NB4 (cell line): ENCODE measurements around the gene TET2.

ENCODE experiments used
- DNase-seq: peaks from one replicate; pipeline ENCODE4 v3.0.0; 2010; ENCODE audit warnings: low read depth
- H3K4me3 ChIP-seq: one replicate; pipeline ENCODE4 v1.5.1; 2011; ENCODE audit warnings: mild to moderate bottlenecking, low read depth, low read length, moderate library complexity
- CTCF ChIP-seq: IDR thresholded peaks from one replicate; pipeline ENCODE4 v1.5.1; 2012; ENCODE audit warnings: low read depth, low read length
- MAX ChIP-seq: IDR thresholded peaks from 2 replicates; pipeline ENCODE4 v1.6.1; 2011; ENCODE audit warnings: low read depth, low read length
- MYC ChIP-seq: IDR thresholded peaks from 2 replicates; pipeline ENCODE4 v1.6.1; 2011; ENCODE audit warnings: low read depth, low read length
- POLR2A ChIP-seq: IDR thresholded peaks from 2 replicates; pipeline ENCODE4 v1.6.1; 2011; ENCODE audit warnings: mild to moderate bottlenecking; ENCODE audit not compliant: insufficient read length; ENCODE audit errors: extremely low read depth

The TET2 gene

GRCh38 chr4:105327956-105328355, 181.3 kb downstream of the TET2 start:
- no peak for DNase-seq
- TF ChIP-seq POLR2A (no peak), MYC (no peak), CTCF (no peak), MAX (no peak)
- H3K4me3 ChIP-seq, result no peak overlapping the region

DNA sequence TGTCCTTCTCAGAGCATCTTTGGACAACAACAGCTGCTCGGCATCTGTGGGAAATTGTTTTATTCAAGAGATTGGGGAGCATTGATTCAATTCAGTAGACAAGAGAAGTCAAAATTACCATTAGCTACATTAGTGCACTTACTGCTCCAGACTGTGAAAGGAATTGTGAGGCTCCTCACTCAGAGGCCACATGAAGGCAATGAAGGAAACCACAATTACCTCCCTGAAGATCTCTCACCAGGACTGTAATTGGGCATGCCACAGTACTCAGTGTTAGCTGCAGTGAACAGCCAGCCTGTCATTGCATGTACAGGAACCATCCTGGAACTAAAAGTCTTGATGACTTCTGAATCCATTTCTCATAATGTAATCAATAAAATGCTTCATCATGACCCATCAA, 182.4 kb downstream of the TET2 start:
- DNase-seq, result no peak
- H3K4me3 ChIP-seq, result no peak overlapping the region
- TF ChIP-seq MAX, result no peak
- TF ChIP-seq MYC, result no peak
- no peak for TF ChIP-seq POLR2A
- no peak for TF ChIP-seq CTCF
